K562 (cell line): ENCODE data around the gene TCEANC. TPM values are rescaled to one million over a fixed set of nuclear protein-coding genes. Genes with fewer than 3 reads are reported as not detected.
A peak's percentile ranks its signal among the peaks of the same experiment; 100 is the strongest.

Source experiments
- AFF1 ChIP-seq, 2 experiments: fragments of 450-650 bp; IDR thresholded peaks; 2 replicates each; pipeline ENCODE4 v1.6.1; 2018; ENCODE audit warnings: mild to moderate bottlenecking in 2 of 2, low read depth in 1 of 2; ENCODE audit not compliant: partially characterized antibody in 2 of 2
- BDP1 ChIP-seq: IDR thresholded peaks from 3 replicates; pipeline ENCODE4 v1.6.1; 2011; ENCODE audit not compliant: insufficient read length, insufficient read depth
- EP400 ChIP-seq: fragments of 450-650 bp; IDR thresholded peaks from 2 replicates; pipeline ENCODE4 v1.6.1; 2017; ENCODE audit warnings: antibody characterized with exemption, mild to moderate bottlenecking, moderate library complexity
- ETV5 ChIP-seq: sonication (generic); formaldehyde crosslinking; IDR thresholded peaks from 2 replicates; pipeline ENCODE4 v1.4.0; 2020; ENCODE audit warnings: low read depth, mild to moderate bottlenecking, missing genetic modification reagents
- NFE2L1 ChIP-seq: fragments of 450-650 bp; IDR thresholded peaks from 2 replicates; pipeline ENCODE4 v1.6.1; 2016; ENCODE audit warnings: missing genetic modification characterization, low read depth, mild to moderate bottlenecking, missing compliant biosample characterization, moderate library complexity, borderline replicate concordance
- SMAD1 ChIP-seq: fragments of 150-350 bp; IDR thresholded peaks from 2 replicates; pipeline ENCODE4 v1.6.1; 2014; ENCODE audit warnings: low read length, low read depth; ENCODE audit not compliant: partially characterized antibody
- SNIP1 ChIP-seq: fragments of 450-650 bp; IDR thresholded peaks from 2 replicates; pipeline ENCODE4 v1.7.1; 2017; ENCODE audit warnings: low read depth, mild to moderate bottlenecking
- SRF ChIP-seq, 2 experiments: fragments of 250-450, 450-650 bp in 1 of 2; sonication (Bioruptor Pico) in 1 of 2; sonication (generic) in 1 of 2; formaldehyde crosslinking; IDR thresholded peaks; 2 replicates each; pipeline versions ENCODE4 v1.5.0 to v1.5.1; 2020 to 2022; ENCODE audit warnings: mild to moderate bottlenecking in 1 of 2, missing genetic modification reagents in 1 of 2
- ZNF507 ChIP-seq: conservative IDR thresholded peaks from 2 replicates; pipeline ENCODE4 v1.6.1; 2017; ENCODE audit warnings: missing genetic modification characterization, missing compliant biosample characterization
- polyA plus RNA-seq, 8 experiments: library from polyadenylated mRNA; depleted of rRNA in 4 of 8; stranded (reverse) in 5 of 8; unstranded in 3 of 8; fragments of >200 nt; fragmentation: Nextera tagmentation in 2 of 8; fragmentation: Illumina TruSeq in 1 of 8; extraction: Ambion mirVana in 2 of 8; extraction: Trizol in 1 of 8; gene quantifications; 2 replicates each; pipeline versions ENCODE4 v1.2.1 to v1.2.3, GENCODE V29; 2011 to 2014; ENCODE audit warnings: inconsistent platforms in 1 of 8, missing spikeins in 1 of 8
- total RNA-seq, 7 experiments: library from RNA; depleted of rRNA in 6 of 7; stranded (reverse); fragments of >200 nt in 6 of 7; fragmentation: Illumina TruSeq in 2 of 7; extraction: Trizol in 2 of 7; gene quantifications; 2 replicates each; pipeline versions ENCODE4 v1.2.1 to v1.2.3, GENCODE V29; 2011 to 2021; ENCODE audit warnings: low replicate concordance in 1 of 7
- TF ChIP-seq, protein P1 (sequence below), 2 experiments: fragments of 450-650 bp in 1 of 2; sonication (generic) in 1 of 2; formaldehyde crosslinking in 1 of 2; IDR thresholded peaks; 2 replicates each; pipeline versions ENCODE4 v1.7.1 to v1.9.0; 2016 to 2022; ENCODE audit warnings: inconsistent platforms in 1 of 2, mild to moderate bottlenecking in 1 of 2, missing genetic modification reagents in 1 of 2

Gene TCEANC
- total and polyA plus RNA-seq, 9 of the 15 experiments (the other 6 are each of a cell fraction or from before 2014, with no cell fraction given): 1.2 to 2.8 (median 2.0) TPM

- peak in 1 of 2 experiments; percentile 56; a peak in 1 of 4 replicates for TF ChIP-seq SRF (CRISPR knock-in tag; IDR thresholded peaks at IDR 0.05)
- TF ChIP-seq AFF1 (IDR thresholded peaks at IDR 0.05; ENCODE audit: low read depth in 1 of 2, partially characterized antibody in 2 of 2): peak in 1 of 2 experiments; percentile 51
- TF ChIP-seq, protein P1, sequence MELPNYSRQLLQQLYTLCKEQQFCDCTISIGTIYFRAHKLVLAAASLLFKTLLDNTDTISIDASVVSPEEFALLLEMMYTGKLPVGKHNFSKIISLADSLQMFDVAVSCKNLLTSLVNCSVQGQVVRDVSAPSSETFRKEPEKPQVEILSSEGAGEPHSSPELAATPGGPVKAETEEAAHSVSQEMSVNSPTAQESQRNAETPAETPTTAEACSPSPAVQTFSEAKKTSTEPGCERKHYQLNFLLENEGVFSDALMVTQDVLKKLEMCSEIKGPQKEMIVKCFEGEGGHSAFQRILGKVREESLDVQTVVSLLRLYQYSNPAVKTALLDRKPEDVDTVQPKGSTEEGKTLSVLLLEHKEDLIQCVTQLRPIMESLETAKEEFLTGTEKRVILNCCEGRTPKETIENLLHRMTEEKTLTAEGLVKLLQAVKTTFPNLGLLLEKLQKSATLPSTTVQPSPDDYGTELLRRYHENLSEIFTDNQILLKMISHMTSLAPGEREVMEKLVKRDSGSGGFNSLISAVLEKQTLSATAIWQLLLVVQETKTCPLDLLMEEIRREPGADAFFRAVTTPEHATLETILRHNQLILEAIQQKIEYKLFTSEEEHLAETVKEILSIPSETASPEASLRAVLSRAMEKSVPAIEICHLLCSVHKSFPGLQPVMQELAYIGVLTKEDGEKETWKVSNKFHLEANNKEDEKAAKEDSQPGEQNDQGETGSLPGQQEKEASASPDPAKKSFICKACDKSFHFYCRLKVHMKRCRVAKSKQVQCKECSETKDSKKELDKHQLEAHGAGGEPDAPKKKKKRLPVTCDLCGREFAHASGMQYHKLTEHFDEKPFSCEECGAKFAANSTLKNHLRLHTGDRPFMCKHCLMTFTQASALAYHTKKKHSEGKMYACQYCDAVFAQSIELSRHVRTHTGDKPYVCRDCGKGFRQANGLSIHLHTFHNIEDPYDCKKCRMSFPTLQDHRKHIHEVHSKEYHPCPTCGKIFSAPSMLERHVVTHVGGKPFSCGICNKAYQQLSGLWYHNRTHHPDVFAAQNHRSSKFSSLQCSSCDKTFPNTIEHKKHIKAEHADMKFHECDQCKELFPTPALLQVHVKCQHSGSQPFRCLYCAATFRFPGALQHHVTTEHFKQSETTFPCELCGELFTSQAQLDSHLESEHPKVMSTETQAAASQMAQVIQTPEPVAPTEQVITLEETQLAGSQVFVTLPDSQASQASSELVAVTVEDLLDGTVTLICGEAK (IDR thresholded peaks at IDR 0.05): peak; percentile 83
- TF ChIP-seq, protein P1 (CRISPR knock-in tag; IDR thresholded peaks at IDR 0.05): no peak
- TF ChIP-seq ZNF507 (tag): no peak
- peak; percentile 84 for TF ChIP-seq EP400
- no peak for TF ChIP-seq NFE2L1 (tag)
- TF ChIP-seq BDP1: no peak
- TF ChIP-seq ETV5 (CRISPR knock-in tag): peak; percentile 85; the same call in 1 of the 2 replicates
- TF ChIP-seq SNIP1: no peak
- no peak for TF ChIP-seq SMAD1
Observed at GRCh38 chrX:13652850-13653693, at the start of gene TCEANC (continued).
